Lung microvascular endothelial cell (primary cell): ENCODE measurements around the gene CAST. TPM values are rescaled to one million over a fixed set of nuclear protein-coding genes. Genes with fewer than 3 reads are reported as not detected.
"Not testable (repeated sequence)": the region's sequence is repeated elsewhere in the genome, so short reads cannot be mapped to it uniquely, and the experiment has no call there.

Source experiments
- DNase-seq, 2 donors: peaks; one replicate each; pipeline versions ENCODE4 v3.0.0 to v3.0.0-alpha.2; 2010; ENCODE audit warnings: low read depth in 2 of 2
- total RNA-seq: library from RNA; depleted of rRNA; stranded (reverse); fragments of >200 nt; gene quantifications from 2 replicates; pipeline ENCODE4 v1.2.1, GENCODE V29; 2014

CAST gene
- total RNA-seq, 1 donor from 2014 or later, result 72.2 TPM

GRCh38 chr5:96742538-96742937 is 80.4 kb downstream of the CAST start:
- DNase-seq, result no peak

GRCh38 chr5:96743065-96743768 is 81.0 kb downstream of the CAST start:
- DNase-seq, result peak; percentile 26 to 86

- no peak for DNase-seq
These were observed 81.6 kb downstream of the CAST start for GRCh38 chr5:96743805-96744204.

GRCh38 chr5:96744218-96744617 is 82.0 kb downstream of the CAST start:
- not testable (repeated sequence) for DNase-seq

GRCh38 chr5:96745025-96745424 is 82.8 kb downstream of the CAST start:
- DNase-seq, result no peak

- peak in 1 of 2 donors; percentile 51 for DNase-seq
These were observed 83.8 kb downstream of the CAST start for GRCh38 chr5:96745844-96746531.

- DNase-seq, result peak in 1 of 2 donors; percentile 6
These were observed 85.5 kb downstream of the CAST start for GRCh38 chr5:96747720-96748119.

GRCh38 chr5:96750110-96750822 is 88.1 kb downstream of the CAST start:
- no peak for DNase-seq

GRCh38 chr5:96751203-96752169 is 89.3 kb downstream of the CAST start:
- no peak for DNase-seq

GRCh38 chr5:96752341-96753016 is 90.3 kb downstream of the CAST start:
- DNase-seq, result peak; percentile 69 to 80

- DNase-seq, result no peak
These were observed 90.8 kb downstream of the CAST start for GRCh38 chr5:96753017-96753397.

- peak in 1 of 2 donors; percentile 11 for DNase-seq
These were observed 91.7 kb downstream of the CAST start for GRCh38 chr5:96753848-96754247.

- DNase-seq, result no peak
These were observed 93.7 kb downstream of the CAST start for GRCh38 chr5:96755851-96756250.

- DNase-seq, result no peak
These were observed 94.8 kb downstream of the CAST start for GRCh38 chr5:96756985-96757384.

- DNase-seq, result no peak
These were observed 96.4 kb downstream of the CAST start for GRCh38 chr5:96758621-96759020.

GRCh38 chr5:96761618-96762017 is 99.4 kb downstream of the CAST start:
- no peak for DNase-seq

GRCh38 chr5:96763026-96763425 is 100.8 kb downstream of the CAST start:
- no peak for DNase-seq

GRCh38 chr5:96765043-96765442 is 102.9 kb downstream of the CAST start:
- DNase-seq, result no peak

GRCh38 chr5:96768708-96769251 is 106.6 kb downstream of the CAST start:
- DNase-seq, result no peak

- no peak for DNase-seq
These were observed 109.2 kb downstream of the CAST start for GRCh38 chr5:96771395-96771794.
